Kidney (tissue), 14 donors: ENCODE measurements around the gene SQSTM1. TPM values are rescaled to one million over a fixed set of nuclear protein-coding genes. Genes with fewer than 3 reads are reported as not detected.

Experiments
- DNase-seq, 5 donors: peaks; one replicate each; pipeline ENCODE4 v3.0.0-alpha.2; 2013 to 2020
- FAIRE-seq: peaks from 2 replicates; lab custom pipeline; 2012; peaks lifted over from hg19 to GRCh38; lab: Jason Lieb, UNC
- H3K27ac ChIP-seq, 2 donors: one replicate each; pipeline ENCODE4 v1.7.0; 2013; ENCODE audit warnings: low read depth in 2 of 2, low read length in 2 of 2, inconsistent platforms in 1 of 2
- H3K27me3 ChIP-seq: one replicate; pipeline ENCODE4 v1.7.1; 2013; ENCODE audit warnings: low read length, inconsistent platforms; ENCODE audit not compliant: control insufficient read depth, insufficient read depth
- H3K36me3 ChIP-seq, 3 donors: one replicate each; pipeline versions ENCODE4 v1.7.0 to v1.7.1; 2013; ENCODE audit warnings: low read length in 3 of 3, control low read depth in 1 of 3, inconsistent platforms in 1 of 3; ENCODE audit not compliant: insufficient read depth in 3 of 3, control insufficient read depth in 2 of 3
- H3K4me1 ChIP-seq, 3 donors: one replicate each; pipeline versions ENCODE4 v1.7.0 to v1.7.1; 2013; ENCODE audit warnings: low read length in 3 of 3, inconsistent platforms in 1 of 3, low read depth in 1 of 3; ENCODE audit not compliant: control insufficient read depth in 2 of 3, insufficient read depth in 2 of 3
- H3K4me3 ChIP-seq, 3 donors: one replicate each; pipeline versions ENCODE4 v1.7.0 to v1.8.1; 2013; ENCODE audit warnings: low read length in 3 of 3, control low read depth in 1 of 3, inconsistent platforms in 1 of 3
- H3K9ac ChIP-seq, 3 donors: one replicate each; pipeline versions ENCODE4 v1.7.0 to v1.7.1; 2013; ENCODE audit warnings: low read length in 3 of 3, control low read depth in 1 of 3, inconsistent platforms in 1 of 3
- H3K9me3 ChIP-seq, 3 donors: one replicate each; pipeline versions ENCODE4 v1.7.0 to v1.7.1; 2013; ENCODE audit warnings: low read length in 3 of 3, control low read depth in 1 of 3, inconsistent platforms in 1 of 3; ENCODE audit not compliant: control insufficient read depth in 2 of 3, insufficient read depth in 1 of 3
- intact Hi-C: fragments of 100-400 bp; cut with DNase I; formaldehyde crosslinking; loops from one replicate; pipeline ENCODE4 v1.11.1; 2022
- polyA plus RNA-seq: library from polyadenylated mRNA; stranded (reverse); fragments of 350-450 nt; fragmentation: Illumina TruSeq; extraction: RNeasy Lipid Tissue Mini Kit (QIAGEN cat#74804); gene quantifications from one replicate; pipeline ENCODE4 v1.2.3, GENCODE V29; 2014; ENCODE audit warnings: low read depth, low replicate concordance; ENCODE audit not compliant: insufficient read depth
- total RNA-seq: library from RNA; stranded (reverse); fragmentation: NEBNext Ultra II Directional; extraction: Animal tissue kit (Norgen Biotek cat#: 25700); gene quantifications from one replicate; pipeline ENCODE4 v1.2.1, GENCODE V29; 2021
- TF ChIP-seq, protein P1 (sequence below): IDR thresholded peaks from 3 replicates; pipeline ENCODE4 v1.5.1; 2012; ENCODE audit warnings: mild to moderate bottlenecking, moderate library complexity, borderline replicate concordance; ENCODE audit not compliant: insufficient read depth; ENCODE audit errors: extremely low read depth
- donor health status: control.
- donor health status: control.
- donor health status: control.
- donor health status: control.
- donor health status: control.
- donor health status: DM: yes; HTN: yes; CAD: no.
- donor health status: Normal renal cell carcinoma (clear cell type).

SQSTM1 gene
- total and polyA plus RNA-seq, 2 donors from 2014 or later, result 249 to 309 TPM

GRCh38 chr5:179840766-179841165 lies 20.1 kb downstream of the SQSTM1 start:
- Histone ChIP-seq H3K27ac (no peak overlapping the region), H3K9me3 (no peaks in the 10 kb centered on the region), H3K27me3 (no peaks in the 10 kb centered on the region), H3K36me3 (peaks cover 0 to 46% (median 22%) of the 10 kb centered on the region in 3 donors), H3K9ac (no peak overlapping the region), H3K4me1 (peaks cover 0 to 9% (median 0%) of the 10 kb centered on the region in 3 donors), H3K4me3 (no peak overlapping the region)
- intact Hi-C loops, result no loop called here
- TF ChIP-seq, protein P1, sequence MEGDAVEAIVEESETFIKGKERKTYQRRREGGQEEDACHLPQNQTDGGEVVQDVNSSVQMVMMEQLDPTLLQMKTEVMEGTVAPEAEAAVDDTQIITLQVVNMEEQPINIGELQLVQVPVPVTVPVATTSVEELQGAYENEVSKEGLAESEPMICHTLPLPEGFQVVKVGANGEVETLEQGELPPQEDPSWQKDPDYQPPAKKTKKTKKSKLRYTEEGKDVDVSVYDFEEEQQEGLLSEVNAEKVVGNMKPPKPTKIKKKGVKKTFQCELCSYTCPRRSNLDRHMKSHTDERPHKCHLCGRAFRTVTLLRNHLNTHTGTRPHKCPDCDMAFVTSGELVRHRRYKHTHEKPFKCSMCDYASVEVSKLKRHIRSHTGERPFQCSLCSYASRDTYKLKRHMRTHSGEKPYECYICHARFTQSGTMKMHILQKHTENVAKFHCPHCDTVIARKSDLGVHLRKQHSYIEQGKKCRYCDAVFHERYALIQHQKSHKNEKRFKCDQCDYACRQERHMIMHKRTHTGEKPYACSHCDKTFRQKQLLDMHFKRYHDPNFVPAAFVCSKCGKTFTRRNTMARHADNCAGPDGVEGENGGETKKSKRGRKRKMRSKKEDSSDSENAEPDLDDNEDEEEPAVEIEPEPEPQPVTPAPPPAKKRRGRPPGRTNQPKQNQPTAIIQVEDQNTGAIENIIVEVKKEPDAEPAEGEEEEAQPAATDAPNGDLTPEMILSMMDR, result no peak
- DNase-seq, result peak in 1 of 5 donors; percentile 66
- FAIRE-seq, result no peak

DNA sequence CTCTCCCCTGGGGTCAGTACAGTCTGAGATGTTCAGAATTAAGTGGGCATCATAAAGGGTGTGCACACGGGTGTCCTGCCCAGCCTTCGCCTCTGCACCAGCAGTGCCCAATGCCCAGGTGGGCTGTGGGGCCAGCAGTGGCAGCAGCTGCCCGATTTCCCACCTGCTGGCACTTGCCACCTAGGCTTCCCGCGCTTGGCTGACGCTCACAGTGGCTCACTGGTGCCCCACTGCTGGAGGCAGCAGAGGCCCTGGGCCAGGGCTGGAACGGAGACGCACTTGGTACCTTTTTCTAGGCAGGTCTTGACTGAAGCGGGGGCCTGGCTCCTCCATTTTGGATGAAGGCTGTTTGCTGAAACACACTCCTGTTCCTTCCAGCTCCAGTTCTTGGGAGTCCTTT lies 20.9 kb downstream of the SQSTM1 start:
- no peaks in the 10 kb centered on the region for H3K27me3 ChIP-seq
- H3K9me3 ChIP-seq, result no peaks in the 10 kb centered on the region
- no peak overlapping the region for H3K27ac ChIP-seq
- H3K36me3 ChIP-seq, result peaks cover 0 to 38% (median 16%) of the 10 kb centered on the region in 3 donors
- TF ChIP-seq, protein P1, result no peak
- H3K4me3 ChIP-seq, result no peak overlapping the region
- DNase-seq (peak in 1 of 5 donors; percentile 57), FAIRE-seq (no peak)
- intact Hi-C loops, result no loop called here
- H3K4me1 ChIP-seq, result peaks cover 0 to under 1% (median 0%) of the 10 kb centered on the region in 3 donors
- no peak overlapping the region for H3K9ac ChIP-seq

DNA sequence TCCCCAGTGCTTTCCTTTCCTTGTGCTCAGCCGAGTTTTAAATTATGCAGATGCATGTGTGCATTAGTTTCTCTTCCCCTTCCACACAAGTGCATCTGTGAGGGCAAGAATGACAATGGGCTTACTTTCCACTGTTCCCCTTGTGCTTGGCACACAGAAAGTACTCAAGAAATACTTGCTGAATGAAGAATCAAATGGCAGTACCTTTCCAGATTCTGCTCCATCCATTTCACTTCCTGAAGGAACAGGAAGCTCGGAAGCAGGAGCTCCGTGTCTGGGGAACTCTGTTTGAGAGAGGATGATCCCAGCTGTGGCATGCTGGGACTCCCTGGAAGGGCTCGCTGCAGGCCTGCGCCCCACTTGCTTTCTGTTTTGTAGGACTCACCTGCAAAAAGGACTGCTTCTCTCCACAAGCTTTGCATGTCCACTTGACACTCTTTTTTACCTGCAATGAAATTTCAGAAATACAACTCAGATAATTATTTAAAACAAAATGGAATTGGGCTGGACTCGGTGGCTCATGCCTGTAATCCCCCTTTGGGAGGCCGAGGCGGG lies 32.4 kb downstream of the SQSTM1 start:
- DNase-seq (no peak), FAIRE-seq (no peak)
- intact Hi-C loops, result no loop called here
- Histone ChIP-seq H3K27me3 (no peaks in the 10 kb centered on the region), H3K27ac (no peak overlapping the region), H3K9me3 (no peaks in the 10 kb centered on the region), H3K9ac (no peak overlapping the region), H3K4me1 (peaks cover 0 to 3% (median 0%) of the 10 kb centered on the region in 3 donors), H3K4me3 (no peak overlapping the region), H3K36me3 (peaks cover 14 to 46% (median 24%) of the 10 kb centered on the region in 3 donors)
- TF ChIP-seq, protein P1, result no peak
